Lower leg skin (tissue), 4 donors: ENCODE results near the gene ROBO1. TPM values are rescaled to one million over a fixed set of nuclear protein-coding genes. Genes with fewer than 3 reads are reported as not detected.

ENCODE experiments used
- DNase-seq, 2 donors: peaks; one replicate each; pipeline ENCODE4 v3.0.0-alpha.2; 2019; ENCODE audit warnings: low spot score in 2 of 2
- H3K4me3 ChIP-seq: fragments of 200-600 bp; sonication (generic); 2 replicates; pipeline ENCODE4 v1.5.1; 2017; ENCODE audit warnings: mild to moderate bottlenecking, low read depth; ENCODE audit not compliant: poor library complexity, severe bottlenecking
- CTCF ChIP-seq, 3 donors: fragments of 450-650 bp; IDR thresholded peaks; one replicate each; pipeline ENCODE4 v1.5.1; 2016; ENCODE audit warnings: antibody characterized with exemption in 3 of 3, mild to moderate bottlenecking in 3 of 3, moderate library complexity in 2 of 3
- POLR2A ChIP-seq, 2 donors: fragments of 450-650 bp; IDR thresholded peaks; one replicate each; pipeline ENCODE4 v1.6.1; 2016 to 2017; ENCODE audit warnings: antibody characterized with exemption in 2 of 2, mild to moderate bottlenecking in 1 of 2, moderate library complexity in 1 of 2
- WGBS, 2 donors: methylation state at CpG; one replicate each; pipeline ENCODE4 v1.1.5; 2018; 5-methylcytosine and 5-hydroxymethylcytosine counted together
- intact Hi-C: fragments of 100-400 bp; cut with DNase I; formaldehyde crosslinking; loops from one replicate; pipeline ENCODE4 v1.15.0; 2023; ENCODE audit warnings: low total_unique reads
- total RNA-seq, 4 donors: library from RNA; depleted of rRNA; stranded (reverse); fragments of >200 nt; gene quantifications; one replicate each; pipeline ENCODE4 v1.1.0, GENCODE V29; 2016

The ROBO1 gene
- total RNA-seq, 4 donors from 2014 or later, result 26.3 to 60.0 (median 51.0) TPM

GRCh38 chr3:78629544-78629943 is 1138.3 kb downstream of the ROBO1 start:
- 95 to 96% methylated on average over 6 of the region's 6 CpGs for WGBS, 2 donors
- intact Hi-C loops, result no loop called here
- no peak overlapping the region for H3K4me3 ChIP-seq
- no peak for TF ChIP-seq POLR2A (IDR thresholded peaks at IDR 0.05)
- no peak for TF ChIP-seq CTCF (IDR thresholded peaks at IDR 0.05)
- DNase-seq, result no peak

GRCh38 chr3:78621061-78621716 is 1146.6 kb downstream of the ROBO1 start:
- WGBS, 2 donors, result 71 to 73% methylated on average over 3 of the region's 3 CpGs
- no peak for DNase-seq
- intact Hi-C loops, result no loop called here
- TF ChIP-seq CTCF (IDR thresholded peaks at IDR 0.05) (no peak), POLR2A (IDR thresholded peaks at IDR 0.05) (no peak)
- no peak overlapping the region for H3K4me3 ChIP-seq

GRCh38 chr3:78614486-78614885 is 1153.3 kb downstream of the ROBO1 start:
- intact Hi-C loops, result no loop called here
- H3K4me3 ChIP-seq, result no peak overlapping the region
- WGBS, 2 donors, result 92 to 93% methylated on average over 12 of the region's 12 CpGs
- DNase-seq, result no peak
- TF ChIP-seq CTCF (IDR thresholded peaks at IDR 0.05) (no peak), POLR2A (IDR thresholded peaks at IDR 0.05) (no peak)

- DNase-seq, result no peak
- H3K4me3 ChIP-seq, result no peak overlapping the region
- no peak for TF ChIP-seq CTCF (IDR thresholded peaks at IDR 0.05)
- no peak for TF ChIP-seq POLR2A (IDR thresholded peaks at IDR 0.05)
- intact Hi-C loops, result no loop called here
- WGBS, 2 donors, result 51 to 70% methylated on average over 2 of the region's 2 CpGs
Measured at GRCh38 chr3:78613421-78613879, 1154.3 kb downstream of the ROBO1 start.

GRCh38 chr3:78611278-78611677 is 1156.5 kb downstream of the ROBO1 start:
- no peak for TF ChIP-seq POLR2A (IDR thresholded peaks at IDR 0.05)
- TF ChIP-seq CTCF (IDR thresholded peaks at IDR 0.05), result no peak
- no peak overlapping the region for H3K4me3 ChIP-seq
- intact Hi-C loops, result no loop called here
- WGBS, 2 donors, result 86 to 95% methylated on average over 6 of the region's 6 CpGs
- DNase-seq, result no peak
